Mesenchymal stem cell (in vitro differentiated cells and primary cell): ENCODE data around the gene TBX21.

Experiments
- DNase-seq: peaks from one replicate; pipeline ENCODE4 v3.0.0-alpha.2; 2013
- H2AFZ ChIP-seq: one replicate; pipeline ENCODE4 v1.6.1; 2013; ENCODE audit warnings: low read depth, mild to moderate bottlenecking, control low read depth, inconsistent platforms, low read length, moderate library complexity
- H2AK5ac ChIP-seq: 2 replicates; pipeline ENCODE4 v1.6.1; 2013; ENCODE audit warnings: low read length, moderate library complexity, mild to moderate bottlenecking, inconsistent platforms; ENCODE audit not compliant: severe bottlenecking
- H2BK120ac ChIP-seq: one replicate; pipeline ENCODE4 v1.6.1; 2013; ENCODE audit warnings: low read depth, mild to moderate bottlenecking, inconsistent platforms, low read length, moderate library complexity
- H2BK12ac ChIP-seq, 2 experiments: one replicate each; pipeline ENCODE4 v1.6.1; 2013; ENCODE audit warnings: inconsistent platforms in 2 of 2, low read length in 2 of 2, mild to moderate bottlenecking in 2 of 2, moderate library complexity in 2 of 2, control low read depth in 1 of 2
- H2BK15ac ChIP-seq: one replicate; pipeline ENCODE4 v1.6.1; 2013; ENCODE audit warnings: mild to moderate bottlenecking, low read depth, inconsistent platforms; ENCODE audit not compliant: poor library complexity, severe bottlenecking
- H2BK5ac ChIP-seq: 2 replicates; pipeline ENCODE4 v1.6.1; 2013; ENCODE audit warnings: low read depth, mild to moderate bottlenecking, low read length, control low read depth, inconsistent platforms; ENCODE audit not compliant: poor library complexity, severe bottlenecking
- H3K14ac ChIP-seq, 2 experiments: one replicate each; pipeline ENCODE4 v1.6.1; 2013; ENCODE audit warnings: inconsistent platforms in 2 of 2, low read length in 2 of 2, control low read depth in 1 of 2, mild to moderate bottlenecking in 1 of 2, moderate library complexity in 1 of 2
- H3K18ac ChIP-seq, 2 experiments: one replicate each; pipeline ENCODE4 v1.6.1; 2013; ENCODE audit warnings: inconsistent platforms in 2 of 2, low read length in 2 of 2, control low read depth in 1 of 2, low read depth in 1 of 2, mild to moderate bottlenecking in 1 of 2
- H3K23ac ChIP-seq, 2 experiments: one replicate each; pipeline ENCODE4 v1.6.1; 2013; ENCODE audit warnings: inconsistent platforms in 2 of 2, low read length in 2 of 2, mild to moderate bottlenecking in 2 of 2, moderate library complexity in 2 of 2, control low read depth in 1 of 2
- H3K27ac ChIP-seq: 2 replicates; pipeline ENCODE4 v1.5.1; 2013; ENCODE audit warnings: mild to moderate bottlenecking, moderate library complexity, low read length, control low read depth, inconsistent platforms; ENCODE audit not compliant: poor library complexity, severe bottlenecking
- H3K27me3 ChIP-seq, 2 experiments: 2 replicates each; pipeline versions ENCODE4 v1.6.1 to v1.7.0; 2013; ENCODE audit warnings: low read length in 2 of 2, mild to moderate bottlenecking in 2 of 2, moderate library complexity in 2 of 2, control low read depth in 1 of 2, inconsistent platforms in 1 of 2; ENCODE audit not compliant: control insufficient read depth in 1 of 2, insufficient read depth in 1 of 2
- H3K36me3 ChIP-seq, 2 experiments: 2 replicates each; pipeline versions ENCODE4 v1.6.1 to v1.7.0; 2013; ENCODE audit warnings: low read length in 2 of 2, control low read depth in 1 of 2, inconsistent platforms in 1 of 2, low read depth in 1 of 2, mild to moderate bottlenecking in 1 of 2; ENCODE audit not compliant: insufficient read depth in 2 of 2, control insufficient read depth in 1 of 2
- H3K4ac ChIP-seq, 2 experiments: one replicate each; pipeline ENCODE4 v1.6.1; 2013; ENCODE audit warnings: inconsistent platforms in 2 of 2, low read length in 2 of 2, mild to moderate bottlenecking in 2 of 2, moderate library complexity in 2 of 2, control low read depth in 1 of 2, low read depth in 1 of 2
- H3K4me1 ChIP-seq: 2 replicates; pipeline ENCODE4 v1.6.1; 2013; ENCODE audit warnings: low read depth, low read length, control low read depth; ENCODE audit not compliant: control insufficient read depth, insufficient read depth
- H3K4me2 ChIP-seq: 2 replicates; pipeline ENCODE4 v1.6.1; 2013; ENCODE audit warnings: low read length, mild to moderate bottlenecking, inconsistent platforms; ENCODE audit not compliant: poor library complexity, severe bottlenecking
- H3K4me3 ChIP-seq, 2 experiments: 2 replicates each; pipeline versions ENCODE4 v1.5.1 to v1.7.0; 2013; ENCODE audit warnings: low read length in 2 of 2, mild to moderate bottlenecking in 2 of 2, control low read depth in 1 of 2, low read depth in 1 of 2; ENCODE audit not compliant: insufficient read depth in 1 of 2
- H3K79me1 ChIP-seq: replicated peaks from 2 replicates; pipeline ENCODE4 v1.6.1; 2013; ENCODE audit warnings: mild to moderate bottlenecking, control low read depth, low read length, inconsistent platforms; ENCODE audit not compliant: poor library complexity, severe bottlenecking
- H3K9ac ChIP-seq: 2 replicates; pipeline ENCODE4 v1.7.0; 2013; ENCODE audit warnings: mild to moderate bottlenecking, low read length, moderate library complexity
- H3K9me3 ChIP-seq: 2 replicates; pipeline ENCODE4 v1.7.0; 2013; ENCODE audit warnings: mild to moderate bottlenecking, low read length; ENCODE audit not compliant: control insufficient read depth
- H4K8ac ChIP-seq: one replicate; pipeline ENCODE4 v1.6.1; 2013; ENCODE audit warnings: inconsistent platforms, mild to moderate bottlenecking, low read length, moderate library complexity
- H4K91ac ChIP-seq: one replicate; pipeline ENCODE4 v1.6.1; 2013; ENCODE audit warnings: mild to moderate bottlenecking, low read length, inconsistent platforms
- WGBS: methylation state at CpG from one replicate; pipeline ENCODE4 v1.1.7; 2013; ENCODE audit warnings: mixed read lengths; 5-methylcytosine and 5-hydroxymethylcytosine counted together

The TBX21 gene

GRCh38 chr17:47705536-47706530, 27.2 kb upstream of the TBX21 start:
- H3K23ac ChIP-seq, result no peak overlapping the region
- no peak overlapping the region for H2BK5ac ChIP-seq
- no peaks in the 10 kb centered on the region for H3K27me3 ChIP-seq
- no peak overlapping the region for H3K18ac ChIP-seq
- no peak overlapping the region for H2BK15ac ChIP-seq
- H3K79me1 ChIP-seq, result peaks cover 4% of the 10 kb centered on the region
- no peak for DNase-seq
- no peak overlapping the region for H2BK12ac ChIP-seq
- no peak overlapping the region for H4K8ac ChIP-seq
- no peak overlapping the region for H3K14ac ChIP-seq
- no peak overlapping the region for H3K4me2 ChIP-seq
- no peak overlapping the region for H2AFZ ChIP-seq
- H3K4ac ChIP-seq, result no peak overlapping the region
- 84% methylated on average over 12 of the region's 12 CpGs for WGBS
- no peak overlapping the region for H2BK120ac ChIP-seq
- H3K4me3 ChIP-seq, result no peak overlapping the region
- no peak overlapping the region for H3K9ac ChIP-seq
- peaks cover 59 to 73% of the 10 kb centered on the region in 2 experiments for H3K36me3 ChIP-seq
- H2AK5ac ChIP-seq, result no peak overlapping the region
- H3K9me3 ChIP-seq, result no peaks in the 10 kb centered on the region
- no peak overlapping the region for H3K27ac ChIP-seq
- H4K91ac ChIP-seq, result no peak overlapping the region
- H3K4me1 ChIP-seq, result peaks cover 18% of the 10 kb centered on the region

- Histone ChIP-seq H3K4ac (no peak overlapping the region), H3K36me3 (peaks cover 51 to 71% of the 10 kb centered on the region in 2 experiments), H3K4me2 (no peak overlapping the region), H3K27me3 (peaks cover 2 to 7% of the 10 kb centered on the region in 2 experiments), H2BK5ac (no peak overlapping the region), H3K23ac (no peak overlapping the region), H2BK120ac (no peak overlapping the region), H3K14ac (no peak overlapping the region), H3K27ac (no peak overlapping the region), H2AFZ (no peak overlapping the region), H3K4me1 (peaks cover 14% of the 10 kb centered on the region), H2AK5ac (no peak overlapping the region), H3K4me3 (no peak overlapping the region), H3K9ac (no peak overlapping the region), H3K9me3 (no peaks in the 10 kb centered on the region), H3K18ac (no peak overlapping the region), H2BK12ac (no peak overlapping the region), H4K8ac (no peak overlapping the region), H4K91ac (no peak overlapping the region), H2BK15ac (no peak overlapping the region), H3K79me1 (peaks cover 4% of the 10 kb centered on the region)
- no peak for DNase-seq
- 89% methylated on average over 3 of the region's 4 CpGs for WGBS
These were observed 25.8 kb upstream of the TBX21 start for GRCh38 chr17:47707056-47707804.

GRCh38 chr17:47707884-47708283, 25.2 kb upstream of the TBX21 start:
- Histone ChIP-seq H2BK5ac (no peak overlapping the region), H3K36me3 (peaks cover 50 to 65% of the 10 kb centered on the region in 2 experiments)

More at GRCh38 chr17:47707884-47708283, 25.2 kb upstream of the TBX21 start:
- no peak overlapping the region for H2BK12ac ChIP-seq
- no peak overlapping the region for H3K4me2 ChIP-seq
- no peak overlapping the region for H2AFZ ChIP-seq
- no peak overlapping the region for H3K23ac ChIP-seq
- no peak for DNase-seq
- 95% methylated on average over 3 of the region's 3 CpGs for WGBS
- H2BK120ac ChIP-seq, result no peak overlapping the region
- no peak overlapping the region for H3K4ac ChIP-seq
- no peaks in the 10 kb centered on the region for H3K79me1 ChIP-seq
- no peak overlapping the region for H4K91ac ChIP-seq
- no peak overlapping the region for H3K14ac ChIP-seq
- H3K27ac ChIP-seq, result no peak overlapping the region
- no peak overlapping the region for H4K8ac ChIP-seq
- H3K9me3 ChIP-seq, result no peaks in the 10 kb centered on the region
- no peak overlapping the region for H3K4me3 ChIP-seq
- H2BK15ac ChIP-seq, result no peak overlapping the region
- H3K4me1 ChIP-seq, result peaks cover 14% of the 10 kb centered on the region
- no peak overlapping the region for H3K9ac ChIP-seq
- no peak overlapping the region for H2AK5ac ChIP-seq
- no peak overlapping the region for H3K18ac ChIP-seq
- H3K27me3 ChIP-seq, result peaks cover 8 to 14% of the 10 kb centered on the region in 2 experiments
